HCEC 1CT (cell line): ENCODE measurements around the gene QPCT.
A peak's percentile ranks its signal among the peaks of the same experiment; 100 is the strongest.
"Not testable (repeated sequence)": the region's sequence is repeated elsewhere in the genome, so short reads cannot be mapped to it uniquely, and the experiment has no call there.

Source experiments
- DNase-seq: peaks from one replicate; pipeline ENCODE4 v3.0.0-alpha.2; 2017

Gene QPCT

GRCh38 chr2:37361994-37362698 lies 17.7 kb downstream of the QPCT start:
- DNase-seq: no peak

- no peak for DNase-seq
Measured at GRCh38 chr2:37364351-37364750, 19.9 kb downstream of the QPCT start.

- no peak for DNase-seq
Measured at GRCh38 chr2:37365669-37366068, 21.2 kb downstream of the QPCT start.

GRCh38 chr2:37366773-37367172 lies 22.3 kb downstream of the QPCT start:
- no peak for DNase-seq

- no peak for DNase-seq
Measured at GRCh38 chr2:37367310-37367709, 22.9 kb downstream of the QPCT start.

- DNase-seq: no peak
Measured at GRCh38 chr2:37367984-37368383, 23.6 kb downstream of the QPCT start.

GRCh38 chr2:37370666-37371065 lies 26.2 kb downstream of the QPCT start:
- DNase-seq: no peak

- no peak for DNase-seq
Measured at GRCh38 chr2:37372000-37372399, 27.6 kb downstream of the QPCT start.

GRCh38 chr2:37375741-37376288 lies 31.4 kb downstream of the QPCT start:
- no peak for DNase-seq

- DNase-seq: peak; percentile 80
Measured at GRCh38 chr2:37376421-37377186, 32.2 kb downstream of the QPCT start.

- peak; percentile 32 for DNase-seq
Measured at GRCh38 chr2:37377187-37377532, 32.7 kb downstream of the QPCT start.

GRCh38 chr2:37378411-37378810 lies 34.0 kb downstream of the QPCT start:
- DNase-seq: peak; percentile 77

- DNase-seq: no peak
Measured at GRCh38 chr2:37379881-37380296, 35.5 kb downstream of the QPCT start.

- not testable (repeated sequence) for DNase-seq
Measured at GRCh38 chr2:37380787-37381186, 36.4 kb downstream of the QPCT start.

- DNase-seq: not testable (repeated sequence)
Measured at GRCh38 chr2:37384261-37384660, 39.8 kb downstream of the QPCT start.

- DNase-seq: peak; percentile 79
Measured at GRCh38 chr2:37387148-37387835, 42.9 kb downstream of the QPCT start.

- DNase-seq: peak; percentile 87
Measured at GRCh38 chr2:37388074-37388473, 43.6 kb downstream of the QPCT start.

GRCh38 chr2:37389395-37389794 lies 45.0 kb downstream of the QPCT start:
- DNase-seq: no peak

GRCh38 chr2:37389989-37390765 lies 45.7 kb downstream of the QPCT start:
- DNase-seq: peak; percentile 91

GRCh38 chr2:37390777-37391176 lies 46.3 kb downstream of the QPCT start:
- no peak for DNase-seq

- no peak for DNase-seq
Measured at GRCh38 chr2:37391711-37392110, 47.3 kb downstream of the QPCT start.

GRCh38 chr2:37392428-37392827 lies 48.0 kb downstream of the QPCT start:
- no peak for DNase-seq

GRCh38 chr2:37394263-37394662 lies 49.8 kb downstream of the QPCT start:
- no peak for DNase-seq
